Cardiac muscle cell (in vitro differentiated cells and primary cell): Measurements from ENCODE around the gene DCLK3. TPM values are rescaled to one million over a fixed set of nuclear protein-coding genes. Genes with fewer than 3 reads are reported as not detected.

Experiments
- DNase-seq, 2 donors: peaks; one replicate each; pipeline versions ENCODE4 v3.0.0 to v3.0.0-alpha.2; 2010 to 2017; ENCODE audit warnings: low read depth in 1 of 2, low spot score in 1 of 2
- H3K27ac ChIP-seq: fragments of 200-600 bp; sonication (generic); 2 replicates; pipeline ENCODE4 v1.5.1; 2016
- H3K27me3 ChIP-seq: fragments of 200-600 bp; sonication (generic); 2 replicates; pipeline ENCODE4 v1.6.0; 2016; ENCODE audit warnings: control low read depth
- H3K36me3 ChIP-seq: fragments of 200-600 bp; sonication (generic); 2 replicates; pipeline ENCODE4 v1.5.1; 2016; ENCODE audit warnings: control low read depth
- H3K4me1 ChIP-seq: fragments of 200-600 bp; sonication (generic); 2 replicates; pipeline ENCODE4 v1.8.1; 2017; ENCODE audit warnings: low read depth, mild to moderate bottlenecking, mixed run types
- H3K4me3 ChIP-seq: fragments of 200-600 bp; sonication (generic); 2 replicates; pipeline ENCODE4 v1.5.1; 2016; ENCODE audit warnings: mild to moderate bottlenecking
- H3K9me3 ChIP-seq: fragments of 200-600 bp; sonication (generic); 2 replicates; pipeline ENCODE4 v1.5.1; 2017; ENCODE audit warnings: low read depth, mild to moderate bottlenecking, control low read depth
- polyA plus RNA-seq: library from polyadenylated mRNA; unstranded; fragments of >200 nt; fragmentation: Nextera tagmentation; extraction: Ambion mirVana; gene quantifications from 2 replicates; pipeline ENCODE4 v1.2.1, GENCODE V29; 2016
- total RNA-seq: library from RNA; depleted of rRNA; stranded (reverse); fragments of >200 nt; gene quantifications from 2 replicates; pipeline ENCODE4 v1.2.3, GENCODE V29; 2016
- TF ChIP-seq, protein P1 (sequence below): IDR thresholded peaks from 2 replicates; pipeline ENCODE4 v1.5.1; 2012; ENCODE audit warnings: low read depth, mild to moderate bottlenecking, low read length

The DCLK3 gene
- total and polyA plus RNA-seq, 2 experiments from 2014 or later = 0.15 to 0.62 TPM

DNA sequence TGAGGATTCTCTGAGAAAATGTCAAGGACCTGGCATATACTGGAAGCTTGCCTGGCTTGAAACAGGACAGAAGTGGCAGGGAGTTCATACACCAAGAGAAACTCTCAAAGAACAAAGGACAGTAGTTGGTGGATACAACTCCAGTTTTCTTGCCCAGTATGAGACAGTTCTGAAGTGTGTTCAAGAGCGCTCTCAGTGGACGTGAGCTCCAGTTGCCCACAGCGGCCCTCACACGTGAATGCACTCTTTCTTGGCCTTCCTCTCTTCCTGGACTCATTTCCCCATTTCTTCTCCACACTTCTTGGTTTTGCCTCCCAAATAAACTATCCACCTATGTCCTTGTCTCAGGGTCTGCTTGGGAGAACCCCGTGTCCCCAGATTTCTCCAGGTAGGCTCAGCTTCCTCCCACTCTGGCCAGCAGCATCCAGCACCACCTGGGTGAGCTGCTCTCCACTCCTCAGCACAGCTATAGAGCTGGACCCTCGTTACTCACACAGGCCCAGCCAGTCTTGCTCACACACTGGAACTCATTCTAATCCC, 54.5 kb downstream of the DCLK3 start:
- Histone ChIP-seq H3K4me1 (no peaks in the 10 kb centered on the region), H3K36me3 (no peaks in the 10 kb centered on the region), H3K27ac (no peak overlapping the region), H3K9me3 (no peaks in the 10 kb centered on the region), H3K27me3 (no peaks in the 10 kb centered on the region), H3K4me3 (no peak overlapping the region)
- TF ChIP-seq, protein P1, sequence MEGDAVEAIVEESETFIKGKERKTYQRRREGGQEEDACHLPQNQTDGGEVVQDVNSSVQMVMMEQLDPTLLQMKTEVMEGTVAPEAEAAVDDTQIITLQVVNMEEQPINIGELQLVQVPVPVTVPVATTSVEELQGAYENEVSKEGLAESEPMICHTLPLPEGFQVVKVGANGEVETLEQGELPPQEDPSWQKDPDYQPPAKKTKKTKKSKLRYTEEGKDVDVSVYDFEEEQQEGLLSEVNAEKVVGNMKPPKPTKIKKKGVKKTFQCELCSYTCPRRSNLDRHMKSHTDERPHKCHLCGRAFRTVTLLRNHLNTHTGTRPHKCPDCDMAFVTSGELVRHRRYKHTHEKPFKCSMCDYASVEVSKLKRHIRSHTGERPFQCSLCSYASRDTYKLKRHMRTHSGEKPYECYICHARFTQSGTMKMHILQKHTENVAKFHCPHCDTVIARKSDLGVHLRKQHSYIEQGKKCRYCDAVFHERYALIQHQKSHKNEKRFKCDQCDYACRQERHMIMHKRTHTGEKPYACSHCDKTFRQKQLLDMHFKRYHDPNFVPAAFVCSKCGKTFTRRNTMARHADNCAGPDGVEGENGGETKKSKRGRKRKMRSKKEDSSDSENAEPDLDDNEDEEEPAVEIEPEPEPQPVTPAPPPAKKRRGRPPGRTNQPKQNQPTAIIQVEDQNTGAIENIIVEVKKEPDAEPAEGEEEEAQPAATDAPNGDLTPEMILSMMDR = no peak
- DNase-seq = no peak

DNA sequence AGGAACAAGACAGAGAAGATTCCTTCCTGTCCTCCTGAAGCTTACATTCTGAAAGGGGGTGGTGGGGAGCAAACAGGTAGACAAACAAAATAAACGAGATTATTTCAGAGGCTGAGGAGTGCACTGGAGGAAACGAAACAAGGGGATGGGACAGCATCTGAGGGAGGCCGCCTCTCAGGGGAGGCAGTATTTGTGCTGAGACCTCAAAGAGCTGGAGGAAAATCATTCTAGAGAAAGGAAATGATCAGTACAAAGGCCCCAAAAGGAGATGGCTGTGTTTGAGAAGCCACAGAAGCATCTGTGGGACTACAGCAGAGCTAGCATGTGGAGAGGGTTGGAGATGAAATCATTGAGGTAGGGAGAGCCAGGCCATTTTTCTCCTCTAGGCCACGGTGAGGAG, 55.1 kb downstream of the DCLK3 start:
- H3K27me3 ChIP-seq = no peaks in the 10 kb centered on the region
- TF ChIP-seq, protein P1 = no peak
- no peaks in the 10 kb centered on the region for H3K9me3 ChIP-seq
- H3K4me3 ChIP-seq = no peak overlapping the region
- no peak overlapping the region for H3K27ac ChIP-seq
- no peaks in the 10 kb centered on the region for H3K36me3 ChIP-seq
- no peaks in the 10 kb centered on the region for H3K4me1 ChIP-seq
- DNase-seq = no peak

DNA sequence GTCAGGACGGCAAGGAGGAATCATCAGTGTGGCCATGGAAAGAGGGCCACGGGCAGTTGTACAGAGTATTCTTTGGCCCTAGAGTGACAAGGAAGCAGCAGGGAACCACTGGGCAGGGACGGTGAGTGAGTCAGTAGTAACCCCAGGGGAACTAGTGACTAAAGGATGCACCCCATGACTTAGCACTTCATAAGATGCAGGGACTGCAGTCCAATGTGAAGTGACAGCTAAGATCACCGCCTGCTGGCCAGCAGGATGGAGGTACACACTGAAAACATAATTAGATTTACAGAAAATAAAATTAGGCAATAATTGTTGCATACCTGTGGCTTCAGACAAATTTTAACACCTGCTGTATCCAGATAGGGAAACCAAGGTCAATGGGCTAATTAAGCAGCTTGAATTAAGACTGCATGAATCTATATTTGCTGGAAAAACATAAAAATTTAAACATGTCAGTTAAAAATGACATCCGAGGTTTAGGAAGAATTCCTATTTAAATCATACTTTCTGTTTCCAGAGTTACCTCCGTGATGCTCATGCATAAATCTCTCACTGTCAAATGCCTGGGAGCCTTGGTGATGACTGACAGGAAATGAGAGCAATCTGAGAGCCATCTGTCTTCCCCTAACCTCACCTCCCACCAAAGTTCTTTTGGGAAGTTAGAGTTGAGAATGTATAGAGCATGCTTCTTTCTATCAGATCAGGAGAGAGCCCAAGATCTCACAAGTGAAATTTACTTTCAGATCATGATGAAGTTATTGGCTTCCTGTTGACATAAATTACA, 56.5 kb downstream of the DCLK3 start:
- no peak overlapping the region for H3K27ac ChIP-seq
- no peaks in the 10 kb centered on the region for H3K4me1 ChIP-seq
- H3K27me3 ChIP-seq = no peaks in the 10 kb centered on the region
- H3K9me3 ChIP-seq = no peaks in the 10 kb centered on the region
- no peaks in the 10 kb centered on the region for H3K36me3 ChIP-seq
- H3K4me3 ChIP-seq = no peak overlapping the region
- TF ChIP-seq, protein P1 = no peak
- DNase-seq = peak in 1 of 2 donors; percentile 7

DNA sequence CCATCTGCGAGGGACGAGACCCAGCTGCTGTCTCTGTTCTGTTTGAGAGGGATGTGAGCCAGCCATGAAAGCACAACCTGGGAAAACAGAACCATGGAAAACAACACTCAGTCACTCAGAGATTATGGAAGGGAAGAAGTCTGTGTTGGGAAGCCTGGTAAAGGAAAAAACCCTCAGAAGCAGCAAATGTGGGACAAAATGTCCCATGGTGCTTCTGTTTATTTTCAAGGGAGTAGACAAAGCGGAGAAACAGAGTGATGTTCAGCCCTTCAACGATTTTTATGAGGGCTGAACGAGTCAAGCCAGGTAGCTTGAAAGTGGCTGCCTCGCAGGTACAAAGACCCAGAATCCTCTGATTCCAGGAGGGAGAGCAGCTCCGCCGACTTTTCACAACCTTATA, 59.3 kb downstream of the DCLK3 start:
- Histone ChIP-seq H3K36me3 (no peaks in the 10 kb centered on the region), H3K27ac (no peak overlapping the region), H3K4me3 (no peak overlapping the region), H3K27me3 (no peaks in the 10 kb centered on the region), H3K4me1 (no peaks in the 10 kb centered on the region), H3K9me3 (no peaks in the 10 kb centered on the region)
- DNase-seq = no peak
- TF ChIP-seq, protein P1 = no peak

DNA sequence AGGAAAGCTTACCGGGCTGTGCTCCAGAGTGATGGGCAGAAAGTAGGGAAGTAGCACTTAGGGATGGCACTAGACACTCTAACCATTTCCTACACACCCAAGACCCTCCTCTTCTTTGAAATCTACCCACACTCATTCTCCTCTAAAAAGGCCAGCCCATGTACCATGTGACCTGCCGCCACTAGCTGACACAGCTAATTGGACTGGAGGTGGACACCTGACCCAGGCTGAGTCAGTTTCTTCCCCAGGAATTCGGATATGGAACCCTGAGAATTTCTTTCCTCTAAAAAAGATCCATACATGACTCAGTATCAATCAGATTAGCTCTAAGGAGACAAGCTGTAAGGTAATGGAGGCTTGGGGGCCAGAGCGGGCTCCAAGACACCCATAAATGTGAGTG, 60.1 kb downstream of the DCLK3 start:
- no peaks in the 10 kb centered on the region for H3K36me3 ChIP-seq
- H3K9me3 ChIP-seq = no peaks in the 10 kb centered on the region
- no peaks in the 10 kb centered on the region for H3K27me3 ChIP-seq
- no peak for DNase-seq
- no peak overlapping the region for H3K4me3 ChIP-seq
- TF ChIP-seq, protein P1 = no peak
- H3K27ac ChIP-seq = no peak overlapping the region
- no peaks in the 10 kb centered on the region for H3K4me1 ChIP-seq
